HG03025 (cell line): ENCODE results near the gene GOLGA8T.
"Not testable (repeated sequence)": the region's sequence is repeated elsewhere in the genome, so short reads cannot be mapped to it uniquely, and the experiment has no call there.

Experiments
- ATAC-seq: cut with Tn5 transposase; IDR thresholded peaks from one replicate; pipeline ENCODE4 v1.9.1; 2021; ENCODE audit warnings: mild to moderate bottlenecking, moderate library complexity; ENCODE audit not compliant: unreplicated experiment, low FRiP score

The GOLGA8T gene

GRCh38 chr15:30189754-30190153 lies 54.9 kb downstream of the GOLGA8T start:
- not testable (repeated sequence) for ATAC-seq

GRCh38 chr15:30191143-30191542 lies 56.3 kb downstream of the GOLGA8T start:
- not testable (repeated sequence) for ATAC-seq

GRCh38 chr15:30191639-30192038 lies 56.8 kb downstream of the GOLGA8T start:
- ATAC-seq = not testable (repeated sequence)

GRCh38 chr15:30192119-30192745 lies 57.4 kb downstream of the GOLGA8T start:
- ATAC-seq = not testable (repeated sequence)

- not testable (repeated sequence) for ATAC-seq
These were observed 58.0 kb downstream of the GOLGA8T start for GRCh38 chr15:30192892-30193291.
